Glutamatergic neuron (in vitro differentiated cells): ENCODE results near the gene GLI2. TPM values are rescaled to one million over a fixed set of nuclear protein-coding genes. Genes with fewer than 3 reads are reported as not detected.

Experiments used
- DNase-seq: peaks from one replicate; pipeline ENCODE4 v3.0.0; 2022
- H3K27ac Mint-ChIP-seq: one replicate; pipeline ENCODE4 v1.8.0; 2020; ENCODE audit warnings: mild to moderate bottlenecking, mixed read lengths, inconsistent platforms; ENCODE audit not compliant: unreplicated experiment
- H3K27me3 Mint-ChIP-seq: one replicate; pipeline ENCODE4 v1.8.0; 2020; ENCODE audit warnings: mild to moderate bottlenecking, moderate library complexity, mixed read lengths, inconsistent platforms; ENCODE audit not compliant: unreplicated experiment
- H3K36me3 Mint-ChIP-seq: one replicate; pipeline ENCODE4 v1.8.0; 2020; ENCODE audit warnings: mild to moderate bottlenecking, mixed read lengths, inconsistent platforms; ENCODE audit not compliant: unreplicated experiment
- H3K4me1 Mint-ChIP-seq: one replicate; pipeline ENCODE4 v1.8.0; 2020; ENCODE audit warnings: mild to moderate bottlenecking, low read depth, mixed read lengths, inconsistent platforms; ENCODE audit not compliant: unreplicated experiment
- H3K4me3 Mint-ChIP-seq: one replicate; pipeline ENCODE4 v1.8.0; 2020; ENCODE audit warnings: mild to moderate bottlenecking, mixed read lengths, inconsistent platforms; ENCODE audit not compliant: unreplicated experiment
- H3K9me3 Mint-ChIP-seq: one replicate; pipeline ENCODE4 v1.8.0; 2020; ENCODE audit warnings: mild to moderate bottlenecking, moderate library complexity, mixed read lengths, inconsistent platforms; ENCODE audit not compliant: unreplicated experiment
- CTCF ChIP-seq: fragments of 200-600 bp; sonication (generic); IDR thresholded peaks from one replicate; pipeline ENCODE4 v1.5.0; 2021; ENCODE audit not compliant: partially characterized antibody, unreplicated experiment
- total RNA-seq: library from RNA; stranded (reverse); fragmentation: NEBNext Ultra II Directional; extraction: Animal tissue kit (Norgen Biotek cat#: 25700); gene quantifications from one replicate; pipeline ENCODE4 v1.2.1, GENCODE V29; 2021; ENCODE audit not compliant: unreplicated experiment

Gene GLI2
- total RNA-seq, 1 donor from 2014 or later = 3.9 TPM

GRCh38 chr2:120761911-120762310, 26.2 kb downstream of the GLI2 start:
- Mint-ChIP-seq H3K4me3 (no peak overlapping the region), H3K27ac (no peak overlapping the region), H3K36me3 (no peaks in the 10 kb centered on the region), H3K27me3 (peaks cover 9% of the 10 kb centered on the region), H3K9me3 (peaks cover 4% of the 10 kb centered on the region), H3K4me1 (peaks cover 25% of the 10 kb centered on the region)
- no peak for TF ChIP-seq CTCF
- DNase-seq = peak; percentile 3

GRCh38 chr2:120762341-120763061, 26.8 kb downstream of the GLI2 start:
- Mint-ChIP-seq H3K4me3 (no peak overlapping the region), H3K9me3 (peaks cover 4% of the 10 kb centered on the region), H3K27ac (no peak overlapping the region), H3K4me1 (peaks cover 23% of the 10 kb centered on the region), H3K27me3 (peaks cover 9% of the 10 kb centered on the region), H3K36me3 (no peaks in the 10 kb centered on the region)
- peak; percentile 6 for DNase-seq
- TF ChIP-seq CTCF = no peak

GRCh38 chr2:120763508-120763907, 27.8 kb downstream of the GLI2 start:
- Mint-ChIP-seq H3K27ac (no peak overlapping the region), H3K4me3 (no peak overlapping the region), H3K9me3 (peaks cover 5% of the 10 kb centered on the region), H3K27me3 (peaks cover 11% of the 10 kb centered on the region), H3K36me3 (no peaks in the 10 kb centered on the region), H3K4me1 (peaks cover 15% of the 10 kb centered on the region)
- TF ChIP-seq CTCF = no peak
- peak; percentile 15 for DNase-seq

GRCh38 chr2:120763931-120764330, 28.3 kb downstream of the GLI2 start:
- Mint-ChIP-seq H3K27ac (no peak overlapping the region), H3K9me3 (peaks cover 6% of the 10 kb centered on the region), H3K4me1 (peaks cover 13% of the 10 kb centered on the region), H3K27me3 (peaks cover 11% of the 10 kb centered on the region), H3K4me3 (no peak overlapping the region), H3K36me3 (no peaks in the 10 kb centered on the region)
- peak; percentile 5 for DNase-seq
- no peak for TF ChIP-seq CTCF

GRCh38 chr2:120764492-120764891, 28.8 kb downstream of the GLI2 start:
- DNase-seq = peak; percentile 5
- Mint-ChIP-seq H3K27me3 (peaks cover 12% of the 10 kb centered on the region), H3K4me1 (peaks cover 11% of the 10 kb centered on the region), H3K36me3 (no peaks in the 10 kb centered on the region), H3K9me3 (peaks cover 6% of the 10 kb centered on the region), H3K27ac (no peak overlapping the region), H3K4me3 (no peak overlapping the region)
- TF ChIP-seq CTCF = no peak
